ENCODE results near the gene PDXK. TPM values are rescaled to one million over a fixed set of nuclear protein-coding genes. Genes with fewer than 3 reads are reported as not detected.

The PDXK gene
- total RNA-seq, 1 experiment from 2014 or later, result 175 TPM

GRCh38 chr21:43781846-43782245 lies 62.9 kb downstream of the PDXK start:
- CTCF ChIA-PET, result no interaction called here
- BruUV-seq (replicated peaks), result no TSS peak
- H4K20me1 ChIP-seq (ENCODE audit: insufficient read depth), result no peaks in the 10 kb centered on the region

GRCh38 chr21:43782431-43783097 lies 63.6 kb downstream of the PDXK start:
- Histone ChIP-seq H3K4me2 (peak overlapping the region; percentile 87), H3K9me2 (ENCODE audit: insufficient read depth) (no peaks in the 10 kb centered on the region), H4K20me1 (ENCODE audit: insufficient read depth) (no peaks in the 10 kb centered on the region), H3F3A (ENCODE audit: insufficient read depth, low read depth) (peaks cover 63% of the 10 kb centered on the region), H2AFZ (no peak overlapping the region), H3K79me2 (ENCODE audit: low read depth) (peaks cover 27% of the 10 kb centered on the region), H3K36me3 (ENCODE audit: low read depth) (no peaks in the 10 kb centered on the region), H3K4me1 (replicated peaks; ENCODE audit: insufficient read depth) (peaks cover 70% of the 10 kb centered on the region), H3K9me3 (ENCODE audit: insufficient read depth, low read depth) (no peaks in the 10 kb centered on the region), H3K4me3 (peak overlapping the region; percentile 42; the same call in 1 of the 2 replicates), H3K27me3 (ENCODE audit: insufficient read depth, low read depth) (no peaks in the 10 kb centered on the region), H3K27ac (peak overlapping the region; percentile 100)
- intact Hi-C loops (cut with micrococcal nuclease; ENCODE audit: unreplicated experiment), result loop anchor here (10.0 kb wide), 1 partner anchor 128 kb away; the partner anchor contains the start of genes HSF2BP and RRP1B
- BruUV-seq (replicated peaks), result TSS peak; percentile 59
- peak in 1 of 2 experiments; percentile 92 for DNase-seq
- CTCF ChIA-PET, result no interaction called here
- POLR2A ChIA-PET (ENCODE audit: unreplicated experiment), result no interaction called here
- no peak for TF ChIP-seq EZH2 (IDR thresholded peaks at IDR 0.05; ENCODE audit: low read depth)
- TF ChIP-seq CTCF (conservative IDR thresholded peaks at IDR 0.05), result no peak

More at GRCh38 chr21:43781846-43782245, 62.9 kb downstream of the PDXK start:
- Histone ChIP-seq H3K27ac (peak overlapping the region; percentile 100), H2AFZ (no peak overlapping the region), H3K36me3 (ENCODE audit: low read depth) (no peaks in the 10 kb centered on the region), H3K9me2 (ENCODE audit: insufficient read depth) (no peaks in the 10 kb centered on the region), H3F3A (ENCODE audit: insufficient read depth, low read depth) (peaks cover 70% of the 10 kb centered on the region), H3K9me3 (ENCODE audit: insufficient read depth, low read depth) (no peaks in the 10 kb centered on the region), H3K4me1 (replicated peaks; ENCODE audit: insufficient read depth) (peaks cover 73% of the 10 kb centered on the region), H3K79me2 (ENCODE audit: low read depth) (peaks cover 27% of the 10 kb centered on the region), H3K27me3 (ENCODE audit: insufficient read depth, low read depth) (no peaks in the 10 kb centered on the region), H3K4me2 (peak overlapping the region; percentile 87), H3K4me3 (no peak overlapping the region)
- no peak for TF ChIP-seq EZH2 (IDR thresholded peaks at IDR 0.05; ENCODE audit: low read depth)
- no peak for TF ChIP-seq CTCF (conservative IDR thresholded peaks at IDR 0.05)
- intact Hi-C loops (cut with micrococcal nuclease; ENCODE audit: unreplicated experiment), result loop anchor here (10.0 kb wide), 1 partner anchor 127 kb away; the partner anchor contains the start of genes HSF2BP and RRP1B
- no peak for DNase-seq
- POLR2A ChIA-PET (ENCODE audit: unreplicated experiment), result no interaction called here

GRCh38 chr21:43783098-43783700 lies 64.3 kb downstream of the PDXK start:
- Histone ChIP-seq H3K4me2 (peak overlapping the region; percentile 87), H3K4me1 (replicated peaks; ENCODE audit: insufficient read depth) (peaks cover 64% of the 10 kb centered on the region)

More at GRCh38 chr21:43783098-43783700, 64.3 kb downstream of the PDXK start:
- no peaks in the 10 kb centered on the region for H3K9me3 ChIP-seq (ENCODE audit: insufficient read depth, low read depth)
- ChIA-PET CTCF (no interaction called here), POLR2A (ENCODE audit: unreplicated experiment) (no interaction called here)
- H3K27me3 ChIP-seq (ENCODE audit: insufficient read depth, low read depth), result no peaks in the 10 kb centered on the region
- H3K36me3 ChIP-seq (ENCODE audit: low read depth), result no peaks in the 10 kb centered on the region
- TF ChIP-seq EZH2 (IDR thresholded peaks at IDR 0.05; ENCODE audit: low read depth) (no peak), CTCF (conservative IDR thresholded peaks at IDR 0.05) (no peak)
- no peaks in the 10 kb centered on the region for H4K20me1 ChIP-seq (ENCODE audit: insufficient read depth)
- peak overlapping the region; percentile 100 for H3K27ac ChIP-seq
- no peaks in the 10 kb centered on the region for H3K9me2 ChIP-seq (ENCODE audit: insufficient read depth)
- intact Hi-C loops (cut with micrococcal nuclease; ENCODE audit: unreplicated experiment), result loop anchor here (10.0 kb wide), 1 partner anchor 128 kb away; the partner anchor contains the start of genes HSF2BP and RRP1B
- H3K4me3 ChIP-seq, result peak overlapping the region; percentile 42; the same call in 1 of the 2 replicates
- no TSS peak for BruUV-seq (replicated peaks)
- peak in 1 of 2 experiments; percentile 80 for DNase-seq
- no peak overlapping the region for H2AFZ ChIP-seq
- H3F3A ChIP-seq (ENCODE audit: insufficient read depth, low read depth), result peaks cover 57% of the 10 kb centered on the region
- peaks cover 27% of the 10 kb centered on the region for H3K79me2 ChIP-seq (ENCODE audit: low read depth)

Data from PC-9 (cell line).